Activated naive CD8-positive, alpha-beta T cell treated with anti-CD3 and anti-CD28 coated beads, Interleukin-2, amount 10 ng/mL, durations not matched to agents 7 days and 5 days (primary cell): ENCODE measurements around the gene MYOG. TPM values are rescaled to one million over a fixed set of nuclear protein-coding genes. Genes with fewer than 3 reads are reported as not detected.

Source experiments
- ATAC-seq: fragments of 150-1000 bp; cut with Tn5 transposase; one replicate; pipeline ENCODE4 v1.10.0; 2021; ENCODE audit warnings: low read depth, moderate library complexity
- POLR2A ChIA-PET: fragments of 350-600 bp; sonication (Branson Sonifier 250); formaldehyde crosslinking; loops from one replicate; lab custom pipeline; 2021; ENCODE audit warnings: antibody characterized with exemption; lab: Charles Lee
- DNase-seq: peaks from one replicate; pipeline ENCODE4 v3.0.0; 2021
- H3K27ac Mint-ChIP-seq: one replicate; pipeline ENCODE4 v1.8.0; 2022; ENCODE audit warnings: mild to moderate bottlenecking, mixed read lengths
- H3K27me3 Mint-ChIP-seq: one replicate; pipeline ENCODE4 v1.8.0; 2022; ENCODE audit warnings: mild to moderate bottlenecking, moderate library complexity, mixed read lengths
- H3K36me3 Mint-ChIP-seq: one replicate; pipeline ENCODE4 v1.8.0; 2021; ENCODE audit warnings: mild to moderate bottlenecking, mixed read lengths
- H3K4me1 Mint-ChIP-seq: one replicate; pipeline ENCODE4 v1.8.0; 2021; ENCODE audit warnings: mixed read lengths
- H3K4me3 Mint-ChIP-seq: one replicate; pipeline ENCODE4 v1.8.0; 2022; ENCODE audit warnings: mild to moderate bottlenecking, moderate library complexity, mixed read lengths
- H3K9me3 Mint-ChIP-seq: one replicate; pipeline ENCODE4 v1.8.0; 2021; ENCODE audit warnings: mixed read lengths
- total RNA-seq, 2 experiments: library from RNA; stranded (reverse); gene quantifications; one replicate each; pipeline ENCODE4 v1.2.3, GENCODE V29; 2021

MYOG gene
- total RNA-seq, 2 experiments from 2014 or later = not detected

DNA sequence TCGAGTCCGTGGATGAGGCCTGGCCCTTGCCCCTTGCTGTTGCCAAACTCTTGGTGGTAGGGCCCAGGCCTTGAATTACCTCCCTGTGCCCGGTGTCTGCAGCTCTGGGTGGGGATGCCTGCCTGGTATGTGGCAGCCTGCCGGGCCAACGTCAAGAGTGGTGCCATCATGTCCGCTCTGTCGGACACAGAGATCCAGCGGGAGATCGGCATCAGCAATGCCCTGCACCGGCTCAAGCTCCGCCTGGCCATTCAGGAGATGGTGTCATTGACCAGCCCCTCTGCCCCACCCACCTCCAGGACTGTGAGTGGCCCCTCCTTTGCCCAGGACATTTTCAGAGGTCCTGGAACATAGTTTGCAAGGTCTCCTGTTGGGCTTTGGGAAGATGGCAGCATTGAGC is 25.7 kb downstream of the MYOG start:
- DNase-seq (no peak), ATAC-seq (no peak)
- H3K27ac Mint-ChIP-seq = no peak overlapping the region
- H3K27me3 Mint-ChIP-seq = no peaks in the 10 kb centered on the region
- no peaks in the 10 kb centered on the region for H3K9me3 Mint-ChIP-seq
- POLR2A ChIA-PET = no interaction called here
- H3K4me3 Mint-ChIP-seq = no peak overlapping the region
- peaks cover 7% of the 10 kb centered on the region for H3K4me1 Mint-ChIP-seq
- H3K36me3 Mint-ChIP-seq = peaks cover 21% of the 10 kb centered on the region

- H3K4me3 Mint-ChIP-seq = no peak overlapping the region
- H3K36me3 Mint-ChIP-seq = peaks cover 21% of the 10 kb centered on the region
- POLR2A ChIA-PET = no interaction called here
- no peaks in the 10 kb centered on the region for H3K9me3 Mint-ChIP-seq
- H3K27ac Mint-ChIP-seq = no peak overlapping the region
- DNase-seq = no peak
- ATAC-seq = no peak
- peaks cover 7% of the 10 kb centered on the region for H3K4me1 Mint-ChIP-seq
- no peaks in the 10 kb centered on the region for H3K27me3 Mint-ChIP-seq
Observed at GRCh38 chr1:203059485-203059884, 26.3 kb downstream of the MYOG start.

GRCh38 chr1:203058676-203058935 is 27.2 kb downstream of the MYOG start:
- POLR2A ChIA-PET = no interaction called here
- Mint-ChIP-seq H3K27me3 (no peaks in the 10 kb centered on the region), H3K27ac (no peak overlapping the region), H3K4me3 (no peak overlapping the region), H3K36me3 (peaks cover 21% of the 10 kb centered on the region), H3K4me1 (peaks cover 7% of the 10 kb centered on the region), H3K9me3 (no peaks in the 10 kb centered on the region)
- ATAC-seq (no peak), DNase-seq (no peak)

GRCh38 chr1:203057911-203058675 is 27.7 kb downstream of the MYOG start:
- ATAC-seq (no peak), DNase-seq (no peak)
- Mint-ChIP-seq H3K9me3 (no peaks in the 10 kb centered on the region), H3K4me3 (no peak overlapping the region), H3K27me3 (no peaks in the 10 kb centered on the region), H3K4me1 (peaks cover 4% of the 10 kb centered on the region), H3K36me3 (peaks cover 19% of the 10 kb centered on the region), H3K27ac (no peak overlapping the region)
- POLR2A ChIA-PET = no interaction called here

GRCh38 chr1:203056516-203056915 is 29.3 kb downstream of the MYOG start:
- no peaks in the 10 kb centered on the region for H3K27me3 Mint-ChIP-seq
- H3K4me1 Mint-ChIP-seq = peaks cover 4% of the 10 kb centered on the region
- POLR2A ChIA-PET = no interaction called here
- H3K9me3 Mint-ChIP-seq = no peaks in the 10 kb centered on the region
- H3K27ac Mint-ChIP-seq = no peak overlapping the region
- ATAC-seq (no peak), DNase-seq (no peak)
- peaks cover 19% of the 10 kb centered on the region for H3K36me3 Mint-ChIP-seq
- H3K4me3 Mint-ChIP-seq = no peak overlapping the region

GRCh38 chr1:203056012-203056411 is 29.8 kb downstream of the MYOG start:
- Mint-ChIP-seq H3K27ac (no peak overlapping the region), H3K27me3 (no peaks in the 10 kb centered on the region), H3K36me3 (peaks cover 21% of the 10 kb centered on the region), H3K9me3 (no peaks in the 10 kb centered on the region), H3K4me1 (peaks cover 4% of the 10 kb centered on the region), H3K4me3 (no peak overlapping the region)
- no peak for ATAC-seq
- POLR2A ChIA-PET = no interaction called here
- DNase-seq = no peak

- H3K9me3 Mint-ChIP-seq = no peaks in the 10 kb centered on the region
- POLR2A ChIA-PET = no interaction called here
- DNase-seq = no peak
- no peak overlapping the region for H3K4me3 Mint-ChIP-seq
- H3K4me1 Mint-ChIP-seq = peaks cover 4% of the 10 kb centered on the region
- H3K27ac Mint-ChIP-seq = no peak overlapping the region
- no peaks in the 10 kb centered on the region for H3K27me3 Mint-ChIP-seq
- H3K36me3 Mint-ChIP-seq = peaks cover 21% of the 10 kb centered on the region
- no peak for ATAC-seq
Observed at GRCh38 chr1:203055161-203055799, 30.5 kb downstream of the MYOG start.

- Mint-ChIP-seq H3K4me3 (no peak overlapping the region), H3K36me3 (peaks cover 22% of the 10 kb centered on the region), H3K27me3 (no peaks in the 10 kb centered on the region), H3K4me1 (peaks cover 4% of the 10 kb centered on the region), H3K9me3 (no peaks in the 10 kb centered on the region), H3K27ac (no peak overlapping the region)
- DNase-seq (no peak), ATAC-seq (no peak)
- POLR2A ChIA-PET = no interaction called here
Observed at GRCh38 chr1:203054642-203055041, 31.2 kb downstream of the MYOG start.

GRCh38 chr1:203054184-203054583 is 31.6 kb downstream of the MYOG start:
- ATAC-seq (no peak), DNase-seq (no peak)
- Mint-ChIP-seq H3K36me3 (peaks cover 22% of the 10 kb centered on the region), H3K9me3 (no peaks in the 10 kb centered on the region), H3K4me3 (no peak overlapping the region), H3K4me1 (peaks cover 1% of the 10 kb centered on the region), H3K27me3 (no peaks in the 10 kb centered on the region), H3K27ac (no peak overlapping the region)
- POLR2A ChIA-PET = no interaction called here

GRCh38 chr1:203052601-203053000 is 33.2 kb downstream of the MYOG start:
- DNase-seq (no peak), ATAC-seq (no peak)
- H3K4me3 Mint-ChIP-seq = no peak overlapping the region
- no peaks in the 10 kb centered on the region for H3K9me3 Mint-ChIP-seq
- H3K36me3 Mint-ChIP-seq = peaks cover 25% of the 10 kb centered on the region
- no peaks in the 10 kb centered on the region for H3K27me3 Mint-ChIP-seq
- POLR2A ChIA-PET = no interaction called here
- H3K4me1 Mint-ChIP-seq = peaks cover 1% of the 10 kb centered on the region
- no peak overlapping the region for H3K27ac Mint-ChIP-seq

GRCh38 chr1:203051841-203052324 is 33.9 kb downstream of the MYOG start:
- DNase-seq = no peak
- POLR2A ChIA-PET = no interaction called here
- H3K4me1 Mint-ChIP-seq = peaks cover 1% of the 10 kb centered on the region
- no peak for ATAC-seq
- H3K9me3 Mint-ChIP-seq = no peaks in the 10 kb centered on the region
- no peaks in the 10 kb centered on the region for H3K27me3 Mint-ChIP-seq
- H3K4me3 Mint-ChIP-seq = no peak overlapping the region
- no peak overlapping the region for H3K27ac Mint-ChIP-seq
- peaks cover 21% of the 10 kb centered on the region for H3K36me3 Mint-ChIP-seq

DNA sequence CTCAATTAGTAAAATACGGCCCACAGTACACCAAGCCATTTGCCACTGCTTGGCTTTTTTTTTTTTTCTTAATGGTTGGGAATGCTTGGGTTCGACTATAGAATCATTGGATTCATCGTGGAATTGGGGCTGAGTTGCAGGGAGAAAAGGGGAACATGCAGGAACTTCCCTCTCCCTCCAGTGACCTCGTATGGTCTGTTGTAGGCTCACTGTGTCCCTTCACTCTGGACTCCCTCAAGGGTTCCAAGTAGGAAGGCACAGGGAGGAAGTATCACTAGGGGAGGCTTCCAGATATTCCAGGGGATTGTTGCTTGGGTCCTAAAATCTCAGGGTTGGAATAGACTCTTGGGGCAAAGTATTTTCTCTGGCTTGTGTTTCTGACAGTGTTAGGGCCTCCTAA is 35.0 kb downstream of the MYOG start:
- no peaks in the 10 kb centered on the region for H3K27me3 Mint-ChIP-seq
- POLR2A ChIA-PET = no interaction called here
- H3K4me3 Mint-ChIP-seq = no peak overlapping the region
- peaks cover 16% of the 10 kb centered on the region for H3K36me3 Mint-ChIP-seq
- no peak overlapping the region for H3K27ac Mint-ChIP-seq
- no peak for DNase-seq
- H3K9me3 Mint-ChIP-seq = no peaks in the 10 kb centered on the region
- no peaks in the 10 kb centered on the region for H3K4me1 Mint-ChIP-seq
- no peak for ATAC-seq

GRCh38 chr1:203049576-203050180 is 36.1 kb downstream of the MYOG start:
- peaks cover 14% of the 10 kb centered on the region for H3K36me3 Mint-ChIP-seq
- no peaks in the 10 kb centered on the region for H3K27me3 Mint-ChIP-seq
- ATAC-seq (no peak), DNase-seq (no peak)
- no peaks in the 10 kb centered on the region for H3K9me3 Mint-ChIP-seq
- no peaks in the 10 kb centered on the region for H3K4me1 Mint-ChIP-seq
- no peak overlapping the region for H3K27ac Mint-ChIP-seq
- no peak overlapping the region for H3K4me3 Mint-ChIP-seq
- POLR2A ChIA-PET = no interaction called here

- Mint-ChIP-seq H3K4me1 (no peaks in the 10 kb centered on the region), H3K36me3 (peaks cover 15% of the 10 kb centered on the region), H3K27me3 (no peaks in the 10 kb centered on the region), H3K4me3 (no peak overlapping the region), H3K9me3 (no peaks in the 10 kb centered on the region), H3K27ac (no peak overlapping the region)
- ATAC-seq (no peak), DNase-seq (no peak)
- POLR2A ChIA-PET = no interaction called here
Observed at GRCh38 chr1:203049077-203049476, 36.7 kb downstream of the MYOG start.
